ENCODE results near the gene ST3GAL3.

- TF ChIP-seq, protein P1, sequence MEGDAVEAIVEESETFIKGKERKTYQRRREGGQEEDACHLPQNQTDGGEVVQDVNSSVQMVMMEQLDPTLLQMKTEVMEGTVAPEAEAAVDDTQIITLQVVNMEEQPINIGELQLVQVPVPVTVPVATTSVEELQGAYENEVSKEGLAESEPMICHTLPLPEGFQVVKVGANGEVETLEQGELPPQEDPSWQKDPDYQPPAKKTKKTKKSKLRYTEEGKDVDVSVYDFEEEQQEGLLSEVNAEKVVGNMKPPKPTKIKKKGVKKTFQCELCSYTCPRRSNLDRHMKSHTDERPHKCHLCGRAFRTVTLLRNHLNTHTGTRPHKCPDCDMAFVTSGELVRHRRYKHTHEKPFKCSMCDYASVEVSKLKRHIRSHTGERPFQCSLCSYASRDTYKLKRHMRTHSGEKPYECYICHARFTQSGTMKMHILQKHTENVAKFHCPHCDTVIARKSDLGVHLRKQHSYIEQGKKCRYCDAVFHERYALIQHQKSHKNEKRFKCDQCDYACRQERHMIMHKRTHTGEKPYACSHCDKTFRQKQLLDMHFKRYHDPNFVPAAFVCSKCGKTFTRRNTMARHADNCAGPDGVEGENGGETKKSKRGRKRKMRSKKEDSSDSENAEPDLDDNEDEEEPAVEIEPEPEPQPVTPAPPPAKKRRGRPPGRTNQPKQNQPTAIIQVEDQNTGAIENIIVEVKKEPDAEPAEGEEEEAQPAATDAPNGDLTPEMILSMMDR (IDR thresholded peaks at IDR 0.05 in 2 of 3, conservative IDR thresholded peaks at IDR 0.05 in 1 of 3; ENCODE audit: control insufficient read depth in 2 of 3, extremely low read depth in 1 of 3, insufficient read depth in 1 of 3, low read depth in 3 of 3, low read length in 3 of 3) = no peak
- TF ChIP-seq TCF3 (IDR thresholded peaks at IDR 0.05; ENCODE audit: borderline replicate concordance, insufficient read depth, low read depth, low read length) (no peak), EP300 (IDR thresholded peaks at IDR 0.05; ENCODE audit: borderline replicate concordance in 1 of 2, control insufficient read depth in 1 of 2, low read depth in 2 of 2, low read length in 2 of 2) (no peak), ZZZ3 (IDR thresholded peaks at IDR 0.05; ENCODE audit: control insufficient read depth, insufficient read length, low read depth) (no peak), CBX5 (IDR thresholded peaks at IDR 0.05; ENCODE audit: low read depth) (no peak), RELA (IDR thresholded peaks at IDR 0.05; ENCODE audit: borderline replicate concordance, partially characterized antibody) (no peak), EZH2 (IDR thresholded peaks at IDR 0.05; ENCODE audit: borderline replicate concordance, control insufficient read depth, low read depth, low read length) (no peak)
- TF ChIP-seq, protein P2, sequence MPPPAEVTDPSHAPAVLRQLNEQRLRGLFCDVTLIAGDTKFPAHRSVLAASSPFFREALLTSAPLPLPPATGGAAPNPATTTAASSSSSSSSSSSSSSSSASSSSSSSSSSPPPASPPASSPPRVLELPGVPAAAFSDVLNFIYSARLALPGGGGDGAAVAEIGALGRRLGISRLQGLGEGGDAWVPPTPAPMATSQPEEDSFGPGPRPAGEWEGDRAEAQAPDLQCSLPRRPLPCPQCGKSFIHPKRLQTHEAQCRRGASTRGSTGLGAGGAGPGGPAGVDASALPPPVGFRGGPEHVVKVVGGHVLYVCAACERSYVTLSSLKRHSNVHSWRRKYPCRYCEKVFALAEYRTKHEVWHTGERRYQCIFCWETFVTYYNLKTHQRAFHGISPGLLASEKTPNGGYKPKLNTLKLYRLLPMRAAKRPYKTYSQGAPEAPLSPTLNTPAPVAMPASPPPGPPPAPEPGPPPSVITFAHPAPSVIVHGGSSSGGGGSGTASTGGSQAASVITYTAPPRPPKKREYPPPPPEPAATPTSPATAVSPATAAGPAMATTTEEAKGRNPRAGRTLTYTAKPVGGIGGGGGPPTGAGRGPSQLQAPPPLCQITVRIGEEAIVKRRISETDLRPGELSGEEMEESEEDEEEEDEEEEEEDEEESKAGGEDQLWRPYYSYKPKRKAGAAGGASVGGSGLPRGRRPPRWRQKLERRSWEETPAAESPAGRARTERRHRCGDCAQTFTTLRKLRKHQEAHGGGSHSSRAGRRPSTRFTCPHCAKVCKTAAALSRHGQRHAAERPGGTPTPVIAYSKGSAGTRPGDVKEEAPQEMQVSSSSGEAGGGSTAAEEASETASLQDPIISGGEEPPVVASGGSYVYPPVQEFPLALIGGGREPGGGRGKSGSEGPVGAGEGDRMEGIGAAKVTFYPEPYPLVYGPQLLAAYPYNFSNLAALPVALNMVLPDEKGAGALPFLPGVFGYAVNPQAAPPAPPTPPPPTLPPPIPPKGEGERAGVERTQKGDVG (CRISPR knock-in tag; IDR thresholded peaks at IDR 0.05) = no peak
These were observed 154.0 kb downstream of the ST3GAL3 start for GRCh38 chr1:43861337-43861736.

All from GM12878 (cell line).